ENCODE measurements around the gene FZD4. TPM values are rescaled to one million over a fixed set of nuclear protein-coding genes. Genes with fewer than 3 reads are reported as not detected.

The FZD4 gene
- total RNA-seq, 1 experiment from 2014 or later, result 4.5 TPM

DNA sequence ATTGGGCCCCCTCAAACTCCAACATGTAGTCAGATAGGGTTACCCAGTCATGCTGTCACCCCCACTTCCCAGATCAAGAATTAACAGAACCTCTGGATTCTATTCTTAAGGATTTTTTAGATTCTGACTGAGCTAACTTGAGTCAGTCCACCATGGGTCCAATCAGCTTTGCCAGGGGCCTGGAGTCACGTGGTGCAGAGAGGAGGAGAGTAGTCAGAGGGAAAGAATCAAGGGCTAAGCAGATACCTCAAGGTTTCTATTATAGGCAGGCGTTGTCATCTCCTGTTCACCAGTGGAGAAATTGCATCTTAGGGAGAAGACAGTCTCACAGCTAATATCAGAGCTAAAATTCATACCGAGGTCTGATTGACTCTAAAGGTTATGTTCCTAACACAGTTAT lies 28.2 kb downstream of the FZD4 start:
- no peaks in the 10 kb centered on the region for H3K27me3 ChIP-seq (ENCODE audit: insufficient read depth, low read length)
- H3K56ac ChIP-seq (ENCODE audit: insufficient read length, low read depth, low read length), result no peak overlapping the region
- no peak overlapping the region for H3K23ac ChIP-seq (ENCODE audit: insufficient read length, low read depth, low read length)
- Mint-ChIP-seq H3K9me3 (no peaks in the 10 kb centered on the region), H3K4me1 (peaks cover 22 to 23% of the 10 kb centered on the region in 2 experiments), H3K4me3 (no peak overlapping the region), H3K36me3 (ENCODE audit: insufficient read depth in 1 of 3, low read depth in 3 of 3) (no peaks in the 10 kb centered on the region), H3K27ac (peak overlapping the region in 1 of 3 experiments; percentile 33; a peak in 3 of 7 replicates), H3K27me3 (ENCODE audit: low read depth) (no peaks in the 10 kb centered on the region)
- H2AFZ ChIP-seq (ENCODE audit: low read length), result no peak overlapping the region
- no peak overlapping the region for H3K14ac ChIP-seq (ENCODE audit: insufficient read depth, low read length)
- H2BK15ac ChIP-seq (ENCODE audit: low read depth, low read length), result no peak overlapping the region
- no peak overlapping the region for H2AK5ac ChIP-seq (ENCODE audit: insufficient read length, low read length)
- no peaks in the 10 kb centered on the region for H3K9me3 ChIP-seq (ENCODE audit: control insufficient read depth, low read depth, low read length)
- no CpG with 5 or more reads among the region's 3 CpGs for WGBS (ENCODE audit: extremely low coverage, insufficient read length, low lambda C conversion rate)
- H3K18ac ChIP-seq (ENCODE audit: insufficient read length, low read depth, low read length), result no peak overlapping the region
- DNase-seq, result no peak
- TF ChIP-seq, protein P1, sequence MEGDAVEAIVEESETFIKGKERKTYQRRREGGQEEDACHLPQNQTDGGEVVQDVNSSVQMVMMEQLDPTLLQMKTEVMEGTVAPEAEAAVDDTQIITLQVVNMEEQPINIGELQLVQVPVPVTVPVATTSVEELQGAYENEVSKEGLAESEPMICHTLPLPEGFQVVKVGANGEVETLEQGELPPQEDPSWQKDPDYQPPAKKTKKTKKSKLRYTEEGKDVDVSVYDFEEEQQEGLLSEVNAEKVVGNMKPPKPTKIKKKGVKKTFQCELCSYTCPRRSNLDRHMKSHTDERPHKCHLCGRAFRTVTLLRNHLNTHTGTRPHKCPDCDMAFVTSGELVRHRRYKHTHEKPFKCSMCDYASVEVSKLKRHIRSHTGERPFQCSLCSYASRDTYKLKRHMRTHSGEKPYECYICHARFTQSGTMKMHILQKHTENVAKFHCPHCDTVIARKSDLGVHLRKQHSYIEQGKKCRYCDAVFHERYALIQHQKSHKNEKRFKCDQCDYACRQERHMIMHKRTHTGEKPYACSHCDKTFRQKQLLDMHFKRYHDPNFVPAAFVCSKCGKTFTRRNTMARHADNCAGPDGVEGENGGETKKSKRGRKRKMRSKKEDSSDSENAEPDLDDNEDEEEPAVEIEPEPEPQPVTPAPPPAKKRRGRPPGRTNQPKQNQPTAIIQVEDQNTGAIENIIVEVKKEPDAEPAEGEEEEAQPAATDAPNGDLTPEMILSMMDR (conservative IDR thresholded peaks at IDR 0.05), result no peak
- H3T11ph ChIP-seq (ENCODE audit: low read length), result no peak overlapping the region
- no peak overlapping the region for H3K4ac ChIP-seq (ENCODE audit: low read depth, low read length)
- no peak overlapping the region for H2BK5ac ChIP-seq (ENCODE audit: insufficient read length, low read length)
- no peak overlapping the region for H4K5ac ChIP-seq (ENCODE audit: insufficient read length, low read depth, low read length)
- H3K4me2 ChIP-seq (ENCODE audit: insufficient read depth, insufficient read length, low read length), result no peak overlapping the region
- no peaks in the 10 kb centered on the region for H3K23me2 ChIP-seq (ENCODE audit: insufficient read length, low read depth, low read length, poor library complexity, severe bottlenecking)
- H2BK12ac ChIP-seq (ENCODE audit: insufficient read length, low read depth, low read length), result no peak overlapping the region
- no peak overlapping the region for H2BK20ac ChIP-seq (ENCODE audit: low read depth, low read length, poor library complexity, severe bottlenecking)
- H4K20me1 ChIP-seq (ENCODE audit: control insufficient read depth, insufficient read depth, insufficient read length), result no peaks in the 10 kb centered on the region
- no peaks in the 10 kb centered on the region for H3K79me2 ChIP-seq (ENCODE audit: insufficient read depth, low read length)
- no peak overlapping the region for H3K9ac ChIP-seq (ENCODE audit: extremely low read depth, insufficient read length, low read length)
- H2BK120ac ChIP-seq (ENCODE audit: low read depth, low read length, poor library complexity, severe bottlenecking), result no peak overlapping the region
- H4K8ac ChIP-seq (replicated peaks; ENCODE audit: insufficient read length, low read depth, low read length), result no peak overlapping the region
- H4K91ac ChIP-seq (ENCODE audit: insufficient read length, low read depth, low read length), result no peak overlapping the region
- H3K27ac ChIP-seq (ENCODE audit: insufficient read length, low read depth, low read length), result no peak overlapping the region
- peaks cover 5% of the 10 kb centered on the region; the same call in 1 of the 2 replicates for H3K4me1 ChIP-seq (ENCODE audit: insufficient read depth, low read length)
- H3K79me1 ChIP-seq (ENCODE audit: insufficient read depth, low read depth, low read length, poor library complexity, severe bottlenecking), result no peaks in the 10 kb centered on the region
